HEK293 (cell line): Measurements from ENCODE around the gene MVP.

Source experiments
- KLF9 ChIP-seq: fragments of 450-650 bp; formaldehyde crosslinking; IDR thresholded peaks from 2 replicates; pipeline ENCODE4 v1.5.1; 2016; ENCODE audit warnings: missing biosample characterization, missing genetic modification characterization, low read depth
- MYNN ChIP-seq: fragments of 450-650 bp; formaldehyde crosslinking; IDR thresholded peaks from 2 replicates; pipeline ENCODE4 v1.5.1; 2016; ENCODE audit warnings: missing biosample characterization, missing genetic modification characterization, borderline replicate concordance
- OVOL3 ChIP-seq: fragments of 450-650 bp; formaldehyde crosslinking; IDR thresholded peaks from 2 replicates; pipeline ENCODE4 v1.5.1; 2016; ENCODE audit warnings: missing biosample characterization, missing genetic modification characterization
- ZBTB8A ChIP-seq: fragments of 450-650 bp; formaldehyde crosslinking; IDR thresholded peaks from 2 replicates; pipeline ENCODE4 v1.5.1; 2016; ENCODE audit warnings: missing biosample characterization, missing genetic modification characterization
- ZEB2 ChIP-seq: fragments of 450-650 bp; formaldehyde crosslinking; IDR thresholded peaks from 2 replicates; pipeline ENCODE4 v1.5.1; 2016; ENCODE audit warnings: missing biosample characterization, missing genetic modification characterization
- ZNF707 ChIP-seq: fragments of 450-650 bp; formaldehyde crosslinking; IDR thresholded peaks from 2 replicates; pipeline ENCODE4 v1.5.1; 2016; ENCODE audit warnings: missing biosample characterization, missing genetic modification characterization
- TF ChIP-seq, protein P1 (sequence below): fragments of 450-650 bp; formaldehyde crosslinking; IDR thresholded peaks from 2 replicates; pipeline ENCODE4 v1.5.1; 2016; ENCODE audit warnings: missing biosample characterization, missing genetic modification characterization
- TF ChIP-seq, protein P2 (sequence below): fragments of 450-650 bp; formaldehyde crosslinking; IDR thresholded peaks from 2 replicates; pipeline ENCODE4 v1.5.1; 2016; ENCODE audit warnings: missing biosample characterization, missing genetic modification characterization, low read depth

DNA sequence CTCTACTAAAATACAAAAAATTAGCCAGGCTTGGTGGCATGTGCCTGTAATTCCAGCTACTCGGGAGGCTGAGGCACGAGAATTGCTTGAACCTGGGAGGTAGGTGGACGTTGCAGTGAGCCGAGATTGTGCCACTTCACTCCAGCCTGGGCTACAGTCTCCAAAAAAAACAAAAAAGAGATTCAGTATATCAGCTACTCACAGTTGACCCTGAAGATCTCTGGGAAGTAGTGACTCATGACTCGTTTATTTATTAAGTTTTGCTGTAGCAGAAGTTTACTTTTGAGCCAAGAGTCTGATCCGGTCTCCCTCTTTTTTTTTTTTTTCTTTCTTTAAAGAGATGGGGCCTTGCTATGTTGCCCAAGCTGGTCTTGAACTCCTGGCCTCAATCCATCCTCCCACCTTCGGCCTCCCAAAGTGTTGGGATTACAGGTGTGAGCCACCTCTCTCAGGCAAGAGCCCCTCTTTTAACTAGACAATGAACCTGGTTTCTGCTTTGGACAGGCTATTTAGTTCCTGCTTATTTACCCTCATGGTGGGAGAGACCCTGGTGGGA, 4.4 kb downstream of the MVP start:
- TF ChIP-seq, protein P1, sequence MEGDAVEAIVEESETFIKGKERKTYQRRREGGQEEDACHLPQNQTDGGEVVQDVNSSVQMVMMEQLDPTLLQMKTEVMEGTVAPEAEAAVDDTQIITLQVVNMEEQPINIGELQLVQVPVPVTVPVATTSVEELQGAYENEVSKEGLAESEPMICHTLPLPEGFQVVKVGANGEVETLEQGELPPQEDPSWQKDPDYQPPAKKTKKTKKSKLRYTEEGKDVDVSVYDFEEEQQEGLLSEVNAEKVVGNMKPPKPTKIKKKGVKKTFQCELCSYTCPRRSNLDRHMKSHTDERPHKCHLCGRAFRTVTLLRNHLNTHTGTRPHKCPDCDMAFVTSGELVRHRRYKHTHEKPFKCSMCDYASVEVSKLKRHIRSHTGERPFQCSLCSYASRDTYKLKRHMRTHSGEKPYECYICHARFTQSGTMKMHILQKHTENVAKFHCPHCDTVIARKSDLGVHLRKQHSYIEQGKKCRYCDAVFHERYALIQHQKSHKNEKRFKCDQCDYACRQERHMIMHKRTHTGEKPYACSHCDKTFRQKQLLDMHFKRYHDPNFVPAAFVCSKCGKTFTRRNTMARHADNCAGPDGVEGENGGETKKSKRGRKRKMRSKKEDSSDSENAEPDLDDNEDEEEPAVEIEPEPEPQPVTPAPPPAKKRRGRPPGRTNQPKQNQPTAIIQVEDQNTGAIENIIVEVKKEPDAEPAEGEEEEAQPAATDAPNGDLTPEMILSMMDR (tag by site-specific recombination) = no peak
- TF ChIP-seq ZNF707 (tag by site-specific recombination) = no peak
- no peak for TF ChIP-seq KLF9 (tag by site-specific recombination)
- TF ChIP-seq, protein P2, sequence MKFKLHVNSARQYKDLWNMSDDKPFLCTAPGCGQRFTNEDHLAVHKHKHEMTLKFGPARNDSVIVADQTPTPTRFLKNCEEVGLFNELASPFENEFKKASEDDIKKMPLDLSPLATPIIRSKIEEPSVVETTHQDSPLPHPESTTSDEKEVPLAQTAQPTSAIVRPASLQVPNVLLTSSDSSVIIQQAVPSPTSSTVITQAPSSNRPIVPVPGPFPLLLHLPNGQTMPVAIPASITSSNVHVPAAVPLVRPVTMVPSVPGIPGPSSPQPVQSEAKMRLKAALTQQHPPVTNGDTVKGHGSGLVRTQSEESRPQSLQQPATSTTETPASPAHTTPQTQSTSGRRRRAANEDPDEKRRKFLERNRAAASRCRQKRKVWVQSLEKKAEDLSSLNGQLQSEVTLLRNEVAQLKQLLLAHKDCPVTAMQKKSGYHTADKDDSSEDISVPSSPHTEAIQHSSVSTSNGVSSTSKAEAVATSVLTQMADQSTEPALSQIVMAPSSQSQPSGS (tag by site-specific recombination) = no peak
- TF ChIP-seq ZBTB8A = no peak
- no peak for TF ChIP-seq OVOL3
- no peak for TF ChIP-seq ZEB2
- TF ChIP-seq MYNN (tag by site-specific recombination) = no peak
